Breast epithelium (tissue), 4 donors: ENCODE data around the gene WWOX. TPM values are rescaled to one million over a fixed set of nuclear protein-coding genes. Genes with fewer than 3 reads are reported as not detected.

Source experiments
- DNase-seq, 2 donors: peaks; one replicate each; pipeline ENCODE4 v3.0.0-alpha.2; 2019; ENCODE audit warnings: low spot score in 2 of 2
- H3K27ac ChIP-seq, 2 donors: fragments of 200-600 bp; sonication (generic) in 1 of 2; one replicate each; pipeline ENCODE4 v1.5.1; 2016 to 2019; ENCODE audit warnings: mild to moderate bottlenecking in 1 of 2
- H3K27me3 ChIP-seq, 2 donors: fragments of 200-600 bp; sonication (generic) in 1 of 2; one replicate each; pipeline versions ENCODE4 v1.5.1 to v1.6.0; 2017 to 2019; ENCODE audit warnings: control low read depth in 1 of 2, mild to moderate bottlenecking in 1 of 2
- H3K36me3 ChIP-seq: fragments of 200-600 bp; one replicate; pipeline ENCODE4 v1.5.1; 2019
- H3K4me1 ChIP-seq, 2 donors: fragments of 200-600 bp; sonication (generic); one replicate each; pipeline ENCODE4 v1.5.1; 2016 to 2019; ENCODE audit warnings: control low read depth in 1 of 2
- H3K4me3 ChIP-seq, 3 donors: fragments of 200-600 bp; sonication (generic); 1 replicate in 2 of 3; 2 replicates in 1 of 3; pipeline ENCODE4 v1.5.1; 2016 to 2019; ENCODE audit warnings: mild to moderate bottlenecking in 3 of 3, moderate library complexity in 2 of 3
- H3K9me3 ChIP-seq, 2 donors: fragments of 200-600 bp; sonication (generic) in 1 of 2; one replicate each; pipeline ENCODE4 v1.5.1; 2016 to 2019; ENCODE audit warnings: control low read depth in 1 of 2
- POLR2A ChIP-seq: fragments of 450-650 bp; IDR thresholded peaks from one replicate; pipeline ENCODE4 v1.6.1; 2016; ENCODE audit warnings: antibody characterized with exemption, mild to moderate bottlenecking, moderate library complexity
- POLR2AphosphoS5 ChIP-seq, 3 donors: sonication (generic); formaldehyde crosslinking; IDR thresholded peaks; one replicate each; pipeline ENCODE4 v1.6.1; 2017; ENCODE audit warnings: antibody characterized with exemption in 3 of 3
- intact Hi-C: fragments of 100-400 bp; cut with DNase I; formaldehyde crosslinking; loops from one replicate; pipeline ENCODE4 v1.15.1; 2023; ENCODE audit warnings: low total_unique reads
- total RNA-seq, 3 donors: library from RNA; depleted of rRNA; stranded (reverse); fragments of >200 nt; gene quantifications; one replicate each; pipeline ENCODE4 v1.1.0, GENCODE V29; 2016
- TF ChIP-seq, protein P1 (sequence below), 3 donors: fragments of 450-650 bp; IDR thresholded peaks; one replicate each; pipeline ENCODE4 v1.5.1; 2016 to 2017; ENCODE audit warnings: antibody characterized with exemption in 3 of 3, mild to moderate bottlenecking in 3 of 3, moderate library complexity in 3 of 3

WWOX gene
- total RNA-seq, 3 donors from 2014 or later, result 42.9 to 73.6 (median 43.4) TPM

DNA sequence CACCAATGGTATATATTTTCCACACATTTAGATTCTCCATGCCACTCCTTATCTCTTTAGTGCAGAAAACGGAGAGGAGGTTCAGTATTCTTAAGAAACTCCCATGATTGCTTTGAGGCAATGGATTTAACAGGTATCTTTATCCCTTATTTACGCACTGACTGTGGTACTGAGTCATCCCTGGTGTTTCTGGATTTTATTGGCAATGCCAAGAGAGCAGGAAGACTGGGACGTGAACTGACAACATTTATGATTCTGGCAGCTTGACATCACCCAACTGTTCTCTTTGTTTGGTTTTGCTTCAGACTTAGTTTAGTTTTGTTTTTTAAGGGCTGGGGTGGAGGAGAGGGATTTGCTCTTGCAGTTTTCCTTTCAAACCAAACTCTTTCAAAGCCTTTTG lies 131.4 kb downstream of the WWOX start:
- intact Hi-C loops, result no loop called here
- Histone ChIP-seq H3K9me3 (no peaks in the 10 kb centered on the region), H3K27ac (no peak overlapping the region), H3K4me3 (no peak overlapping the region), H3K36me3 (no peaks in the 10 kb centered on the region), H3K4me1 (no peaks in the 10 kb centered on the region), H3K27me3 (no peaks in the 10 kb centered on the region)
- no peak for DNase-seq
- TF ChIP-seq, protein P1, sequence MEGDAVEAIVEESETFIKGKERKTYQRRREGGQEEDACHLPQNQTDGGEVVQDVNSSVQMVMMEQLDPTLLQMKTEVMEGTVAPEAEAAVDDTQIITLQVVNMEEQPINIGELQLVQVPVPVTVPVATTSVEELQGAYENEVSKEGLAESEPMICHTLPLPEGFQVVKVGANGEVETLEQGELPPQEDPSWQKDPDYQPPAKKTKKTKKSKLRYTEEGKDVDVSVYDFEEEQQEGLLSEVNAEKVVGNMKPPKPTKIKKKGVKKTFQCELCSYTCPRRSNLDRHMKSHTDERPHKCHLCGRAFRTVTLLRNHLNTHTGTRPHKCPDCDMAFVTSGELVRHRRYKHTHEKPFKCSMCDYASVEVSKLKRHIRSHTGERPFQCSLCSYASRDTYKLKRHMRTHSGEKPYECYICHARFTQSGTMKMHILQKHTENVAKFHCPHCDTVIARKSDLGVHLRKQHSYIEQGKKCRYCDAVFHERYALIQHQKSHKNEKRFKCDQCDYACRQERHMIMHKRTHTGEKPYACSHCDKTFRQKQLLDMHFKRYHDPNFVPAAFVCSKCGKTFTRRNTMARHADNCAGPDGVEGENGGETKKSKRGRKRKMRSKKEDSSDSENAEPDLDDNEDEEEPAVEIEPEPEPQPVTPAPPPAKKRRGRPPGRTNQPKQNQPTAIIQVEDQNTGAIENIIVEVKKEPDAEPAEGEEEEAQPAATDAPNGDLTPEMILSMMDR (IDR thresholded peaks at IDR 0.05), result no peak
- TF ChIP-seq POLR2AphosphoS5 (IDR thresholded peaks at IDR 0.05), result no peak
- no peak for TF ChIP-seq POLR2A

DNA sequence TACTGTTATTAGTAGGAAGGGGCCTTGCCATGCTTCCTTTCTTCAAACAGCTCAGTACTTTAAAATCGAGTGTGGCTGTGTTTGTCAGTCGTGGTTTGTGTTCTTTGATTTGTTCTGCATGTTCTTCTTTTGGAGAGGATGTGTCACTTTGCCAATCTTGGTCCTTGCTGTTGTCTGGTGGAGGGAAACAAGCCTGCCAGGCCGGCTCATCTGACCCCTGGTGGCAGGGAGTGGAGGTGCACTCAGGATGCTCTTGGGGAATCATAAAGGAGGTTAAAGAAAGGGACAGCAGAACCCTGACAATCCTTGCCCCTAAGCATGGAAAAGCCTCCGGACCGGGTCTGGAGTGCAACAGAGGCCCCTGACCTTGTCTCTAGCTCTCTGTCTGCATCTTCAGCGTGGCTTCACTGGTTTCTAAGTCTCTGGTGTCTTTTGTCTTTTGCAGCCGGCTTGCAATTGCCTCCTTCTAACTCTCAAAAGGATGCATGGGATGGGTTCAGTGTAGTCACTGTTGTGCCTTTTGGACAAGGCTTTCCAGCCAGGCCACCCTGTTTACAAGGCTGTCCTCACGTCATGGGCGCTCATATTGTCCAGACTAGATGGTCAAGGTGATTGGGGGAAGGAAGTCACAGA lies 135.8 kb downstream of the WWOX start:
- intact Hi-C loops, result no loop called here
- Histone ChIP-seq H3K36me3 (no peaks in the 10 kb centered on the region), H3K9me3 (no peaks in the 10 kb centered on the region), H3K27ac (no peak overlapping the region), H3K4me3 (no peak overlapping the region), H3K27me3 (no peaks in the 10 kb centered on the region), H3K4me1 (no peaks in the 10 kb centered on the region)
- DNase-seq, result peak; percentile 55 to 82
- TF ChIP-seq POLR2A, result no peak
- TF ChIP-seq, protein P1 (IDR thresholded peaks at IDR 0.05), result peak; percentile 79 to 89 (median 84)

DNA sequence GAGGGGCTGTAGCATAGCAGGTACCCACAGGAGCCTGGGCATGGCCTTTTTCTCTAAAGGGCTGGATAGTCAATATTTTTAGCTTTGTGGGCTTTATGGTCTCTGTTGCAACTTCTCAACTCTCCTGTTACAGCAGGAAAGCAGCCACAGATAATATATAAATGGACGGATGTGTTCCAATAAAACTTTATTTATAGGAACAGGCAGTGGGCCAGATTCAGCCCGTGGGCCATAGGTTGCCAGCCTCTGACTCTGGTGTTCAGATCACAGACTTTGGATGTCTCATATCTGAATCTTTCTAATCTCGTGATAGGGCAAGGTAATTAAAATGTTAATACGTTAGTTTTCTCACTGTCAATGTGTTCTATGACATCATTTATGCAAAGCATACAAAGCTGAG lies 136.4 kb downstream of the WWOX start:
- no peaks in the 10 kb centered on the region for H3K9me3 ChIP-seq
- no peaks in the 10 kb centered on the region for H3K36me3 ChIP-seq
- H3K27ac ChIP-seq, result no peak overlapping the region
- TF ChIP-seq, protein P1 (IDR thresholded peaks at IDR 0.05), result no peak
- TF ChIP-seq POLR2A (no peak), POLR2AphosphoS5 (IDR thresholded peaks at IDR 0.05) (no peak)
- intact Hi-C loops, result no loop called here
- no peaks in the 10 kb centered on the region for H3K4me1 ChIP-seq
- no peak for DNase-seq
- H3K27me3 ChIP-seq, result no peaks in the 10 kb centered on the region
- H3K4me3 ChIP-seq, result no peak overlapping the region

DNA sequence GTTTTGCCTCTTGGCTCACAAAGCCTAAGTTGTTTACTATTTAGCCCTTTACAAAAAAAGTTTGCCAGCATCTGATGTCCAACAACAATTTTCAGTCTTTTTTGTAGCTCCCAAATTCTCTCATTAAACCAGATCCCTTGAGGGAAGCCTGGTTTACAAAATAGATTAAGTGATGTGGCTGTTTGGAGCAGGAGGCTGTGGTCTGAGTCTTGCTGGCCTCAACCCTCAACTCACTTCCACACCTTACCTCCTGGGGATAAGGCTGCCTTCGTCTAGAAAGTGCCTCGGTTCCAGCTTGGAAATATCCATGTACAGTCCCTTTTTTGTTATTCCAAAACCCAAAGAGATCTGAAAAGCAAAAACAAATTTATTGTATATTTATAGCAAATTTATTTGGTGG lies 138.4 kb downstream of the WWOX start:
- Histone ChIP-seq H3K27me3 (no peaks in the 10 kb centered on the region), H3K9me3 (no peaks in the 10 kb centered on the region), H3K4me1 (no peaks in the 10 kb centered on the region), H3K4me3 (no peak overlapping the region), H3K27ac (no peak overlapping the region), H3K36me3 (no peaks in the 10 kb centered on the region)
- DNase-seq, result no peak
- TF ChIP-seq POLR2A, result no peak
- TF ChIP-seq POLR2AphosphoS5 (IDR thresholded peaks at IDR 0.05), result no peak
- TF ChIP-seq, protein P1 (IDR thresholded peaks at IDR 0.05), result no peak
- intact Hi-C loops, result no loop called here

DNA sequence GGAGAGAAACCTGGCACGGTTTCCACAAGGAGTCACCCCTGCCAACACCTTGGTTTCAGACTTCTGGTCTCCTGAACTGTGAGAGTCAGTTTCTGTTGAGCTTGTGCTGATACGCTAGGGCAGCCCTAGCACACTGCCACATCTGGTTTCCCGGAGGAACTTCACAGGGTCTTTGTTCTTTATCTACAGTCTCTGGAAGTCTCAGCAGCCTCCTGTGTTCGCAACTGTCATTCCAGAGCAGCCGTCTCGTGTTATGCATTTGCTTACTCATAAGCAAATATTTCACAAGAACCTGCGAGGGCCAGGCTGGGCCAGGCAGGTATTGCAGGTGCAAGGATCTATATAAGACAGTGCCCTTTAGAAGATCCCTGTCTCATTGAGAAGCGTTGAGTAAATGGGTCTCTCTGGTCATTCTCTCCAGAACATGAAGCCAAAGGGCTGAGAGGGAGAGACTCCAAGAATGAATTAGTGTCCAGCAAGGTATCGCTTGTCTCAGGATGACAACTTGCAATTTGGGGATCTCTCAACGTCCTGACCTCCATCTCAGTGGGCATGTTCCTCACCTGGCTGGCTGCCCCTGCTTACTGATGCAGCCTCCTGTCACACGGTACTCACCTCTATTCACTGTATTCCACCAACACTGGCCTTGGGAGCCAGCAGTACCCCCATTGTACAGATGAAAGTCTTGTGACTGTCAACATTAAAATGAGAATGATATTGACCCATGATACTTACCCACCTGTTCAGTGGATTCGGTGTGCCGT lies 141.2 kb downstream of the WWOX start:
- DNase-seq, result peak; percentile 26 to 59
- no peak overlapping the region for H3K27ac ChIP-seq
- no peaks in the 10 kb centered on the region for H3K4me1 ChIP-seq
- H3K9me3 ChIP-seq, result no peaks in the 10 kb centered on the region
- H3K4me3 ChIP-seq, result no peak overlapping the region
- no peaks in the 10 kb centered on the region for H3K27me3 ChIP-seq
- H3K36me3 ChIP-seq, result no peaks in the 10 kb centered on the region
- intact Hi-C loops, result no loop called here
- TF ChIP-seq POLR2A (no peak), POLR2AphosphoS5 (IDR thresholded peaks at IDR 0.05) (no peak)
- TF ChIP-seq, protein P1 (IDR thresholded peaks at IDR 0.05), result no peak
